Effector memory CD4-positive, alpha-beta T cell (primary cell): ENCODE measurements around the gene HADHA.
"Not testable (repeated sequence)": the region's sequence is repeated elsewhere in the genome, so short reads cannot be mapped to it uniquely, and the experiment has no call there.

Source experiments
- DNase-seq, 3 donors: peaks; one replicate each; pipeline ENCODE4 v3.0.0-alpha.2; 2020
- H3K27ac ChIP-seq: 2 replicates; pipeline ENCODE4 v1.7.0; 2013; ENCODE audit warnings: mild to moderate bottlenecking, low read length, moderate library complexity; ENCODE audit not compliant: insufficient read depth, poor library complexity, severe bottlenecking
- H3K27me3 ChIP-seq: replicated peaks from 2 replicates; pipeline ENCODE4 v1.7.0; 2013; ENCODE audit warnings: mild to moderate bottlenecking, low read length; ENCODE audit not compliant: insufficient read depth, control insufficient read depth, poor library complexity, severe bottlenecking
- H3K36me3 ChIP-seq: 2 replicates; pipeline ENCODE4 v1.7.0; 2013; ENCODE audit warnings: mild to moderate bottlenecking, low read length, moderate library complexity; ENCODE audit not compliant: control insufficient read depth, insufficient read depth
- H3K4me1 ChIP-seq: 2 replicates; pipeline ENCODE4 v1.7.0; 2013; ENCODE audit warnings: low read length, mild to moderate bottlenecking; ENCODE audit not compliant: control insufficient read depth, insufficient read depth, poor library complexity, severe bottlenecking
- H3K4me3 ChIP-seq: 2 replicates; pipeline ENCODE4 v1.7.0; 2013; ENCODE audit warnings: low read length, low read depth, mild to moderate bottlenecking; ENCODE audit not compliant: insufficient read depth, poor library complexity, severe bottlenecking
- H3K9me3 ChIP-seq: 2 replicates; pipeline ENCODE4 v1.7.0; 2013; ENCODE audit warnings: mild to moderate bottlenecking, low read length, moderate library complexity; ENCODE audit not compliant: control insufficient read depth

HADHA gene

DNA sequence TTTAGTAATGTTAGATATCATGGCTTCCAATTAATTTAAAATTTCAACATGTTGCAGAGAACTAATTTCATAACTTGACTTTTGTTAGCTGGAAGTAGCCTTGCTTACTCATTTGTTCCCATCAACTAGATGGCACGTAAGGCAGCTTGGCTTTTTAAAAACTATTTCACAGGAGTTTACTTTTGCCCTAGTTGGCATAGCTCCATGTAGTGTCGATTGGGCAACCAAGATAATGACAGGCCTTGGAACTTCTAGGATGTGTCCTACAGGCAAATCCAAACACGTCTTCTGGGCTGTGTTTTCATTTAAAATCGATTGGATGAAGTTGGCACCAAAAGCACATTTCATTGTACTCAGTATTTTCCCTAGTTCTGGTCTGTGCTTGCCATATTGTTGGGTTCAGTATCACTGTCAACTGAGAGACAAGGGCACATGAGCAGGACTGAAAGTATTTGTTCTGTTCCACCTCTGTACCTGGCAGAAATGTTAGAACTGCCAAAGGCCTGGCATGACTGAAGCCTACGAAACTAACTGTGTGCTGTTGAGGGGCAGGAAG, 29.7 kb upstream of the HADHA start:
- Histone ChIP-seq H3K27me3 (no peaks in the 10 kb centered on the region), H3K4me3 (no peak overlapping the region), H3K4me1 (no peaks in the 10 kb centered on the region), H3K9me3 (no peaks in the 10 kb centered on the region), H3K27ac (no peak overlapping the region), H3K36me3 (peaks cover 35% of the 10 kb centered on the region)
- DNase-seq = no peak

DNA sequence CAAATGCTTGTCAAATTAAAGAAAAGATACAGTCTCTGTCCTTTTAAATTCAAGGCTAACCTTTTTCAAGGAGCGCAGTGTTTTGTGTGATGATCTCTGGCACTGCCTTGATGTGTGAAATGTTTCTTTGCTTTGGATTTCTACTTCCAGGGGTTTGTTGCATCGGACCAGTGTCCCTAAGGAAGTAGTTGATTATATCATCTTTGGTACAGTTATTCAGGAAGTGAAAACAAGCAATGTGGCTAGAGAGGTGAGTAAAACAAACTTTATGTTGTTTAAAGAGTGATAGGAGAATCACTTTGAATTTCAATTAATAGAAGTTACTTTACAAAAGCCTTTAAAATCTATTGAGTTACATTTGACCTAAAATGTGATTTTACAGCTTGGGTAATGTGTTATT, 29.1 kb upstream of the HADHA start:
- DNase-seq = no peak
- H3K27ac ChIP-seq = no peak overlapping the region
- peaks cover 28% of the 10 kb centered on the region for H3K36me3 ChIP-seq
- H3K4me3 ChIP-seq = no peak overlapping the region
- H3K27me3 ChIP-seq = no peaks in the 10 kb centered on the region
- no peaks in the 10 kb centered on the region for H3K4me1 ChIP-seq
- no peaks in the 10 kb centered on the region for H3K9me3 ChIP-seq

DNA sequence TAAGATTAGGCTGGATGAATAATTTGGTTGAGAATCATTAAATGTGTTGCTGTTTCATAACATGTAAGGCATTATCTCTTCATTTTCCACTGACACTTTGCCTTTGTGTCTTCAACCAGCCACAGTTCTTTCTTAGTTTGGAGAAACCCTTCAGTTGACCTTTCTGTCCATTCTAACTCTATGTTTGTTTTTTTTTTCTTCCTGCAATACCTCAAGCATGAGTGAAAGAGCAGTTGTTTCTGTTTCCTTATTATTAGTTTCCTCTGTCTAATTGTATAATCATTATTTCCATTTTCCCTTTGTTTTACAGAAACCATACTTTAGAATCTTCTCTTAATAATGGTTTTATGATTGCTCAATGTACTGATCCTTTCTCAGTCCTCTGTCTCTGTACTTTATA, 25.9 kb upstream of the HADHA start:
- Histone ChIP-seq H3K4me3 (no peak overlapping the region), H3K4me1 (no peaks in the 10 kb centered on the region)
- no peak for DNase-seq

DNA sequence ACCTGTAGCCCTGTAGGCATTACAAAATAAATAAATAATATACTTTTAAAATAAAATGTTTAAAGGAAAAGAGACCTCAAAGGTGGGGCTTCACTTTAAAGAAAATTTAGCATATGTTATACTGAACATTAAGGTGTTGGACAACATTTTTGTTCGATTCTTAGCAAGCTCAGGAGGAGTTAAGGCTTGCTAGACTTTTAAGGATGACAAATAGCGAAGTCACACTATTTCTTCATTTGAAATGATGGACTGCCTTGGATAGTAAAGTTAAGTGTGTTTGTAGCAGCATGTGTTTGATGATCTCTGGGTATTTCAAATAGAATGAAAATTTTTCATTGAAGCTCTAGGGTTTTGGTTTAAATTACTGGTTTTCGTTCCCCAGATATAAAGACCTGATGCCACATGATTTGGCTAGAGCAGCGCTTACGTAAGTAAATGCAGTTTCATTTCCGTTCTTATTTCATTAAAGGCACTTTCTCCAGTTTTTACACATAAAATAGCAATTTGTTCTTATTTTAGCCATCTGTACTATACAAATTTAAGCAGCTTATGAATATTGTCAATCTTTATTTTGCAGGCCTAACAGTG, 25.2 kb upstream of the HADHA start:
- Histone ChIP-seq H3K4me3 (no peak overlapping the region), H3K4me1 (no peaks in the 10 kb centered on the region), H3K27ac (no peak overlapping the region), H3K27me3 (no peaks in the 10 kb centered on the region), H3K9me3 (no peaks in the 10 kb centered on the region), H3K36me3 (peaks cover 10% of the 10 kb centered on the region)
- DNase-seq = no peak

More for the DNA sequence above, 25.9 kb upstream of the HADHA start:
- peaks cover 12% of the 10 kb centered on the region for H3K36me3 ChIP-seq
- no peaks in the 10 kb centered on the region for H3K9me3 ChIP-seq
- no peak overlapping the region for H3K27ac ChIP-seq
- no peaks in the 10 kb centered on the region for H3K27me3 ChIP-seq

DNA sequence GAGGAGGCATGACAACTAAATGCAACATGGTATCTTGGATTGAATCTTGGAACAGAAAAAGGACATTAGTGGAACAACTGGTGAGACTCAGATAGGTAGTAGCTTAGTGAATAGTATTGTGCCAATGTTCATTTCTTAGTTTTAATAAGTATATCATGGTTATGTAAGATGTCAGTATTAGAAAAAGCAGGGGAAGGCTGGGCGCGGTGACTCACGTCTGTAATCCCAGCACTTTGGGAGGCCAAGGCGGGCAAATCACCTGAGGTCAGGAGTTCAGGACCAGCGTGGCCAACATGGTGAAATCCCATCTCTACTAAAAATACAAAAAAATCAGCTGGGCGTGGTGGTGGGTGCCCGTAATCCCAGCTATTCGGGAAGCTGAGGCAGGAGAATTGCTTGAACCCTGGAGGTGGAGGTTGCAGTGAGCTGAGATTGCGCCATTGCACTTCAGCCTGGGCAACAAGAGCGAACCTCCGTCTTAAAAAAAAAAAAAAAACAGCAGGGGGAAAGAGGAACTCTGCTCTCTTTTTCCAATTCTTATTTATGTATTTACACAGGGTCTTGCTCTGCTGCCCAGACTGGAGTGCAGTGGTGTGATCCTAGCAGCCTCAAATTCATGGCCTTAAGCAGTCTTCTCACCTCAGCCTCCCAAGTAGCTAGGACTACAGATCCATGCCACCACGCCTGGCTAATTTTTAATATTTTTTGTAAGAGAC, 24.4 kb upstream of the HADHA start:
- not testable (repeated sequence) for H3K4me3 ChIP-seq, DNase-seq, H3K27me3 ChIP-seq, H3K27ac ChIP-seq, H3K9me3 ChIP-seq, H3K4me1 ChIP-seq
- peaks cover 10% of the 10 kb centered on the region for H3K36me3 ChIP-seq

DNA sequence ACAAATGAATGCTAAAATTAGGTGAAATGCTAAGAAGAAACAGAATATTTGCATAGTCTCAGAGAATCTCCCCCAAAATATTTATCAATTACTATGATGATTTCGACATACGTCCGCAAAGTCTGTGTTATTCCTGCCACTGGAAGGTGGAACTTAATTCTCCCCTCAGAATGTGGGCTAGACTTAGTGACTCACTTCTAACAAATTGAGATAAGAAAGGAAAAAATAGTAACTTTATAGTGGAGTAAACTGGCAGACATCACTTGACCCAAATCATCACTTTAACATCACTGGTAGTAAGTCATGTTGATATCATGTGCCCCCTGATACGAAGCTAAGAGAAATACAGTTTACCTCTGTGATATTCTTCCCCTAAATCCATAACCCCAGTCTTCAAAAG, 23.8 kb upstream of the HADHA start:
- no peak overlapping the region for H3K4me3 ChIP-seq
- no peak for DNase-seq
- no peaks in the 10 kb centered on the region for H3K27me3 ChIP-seq
- no peaks in the 10 kb centered on the region for H3K9me3 ChIP-seq
- H3K36me3 ChIP-seq = peaks cover 6% of the 10 kb centered on the region
- no peaks in the 10 kb centered on the region for H3K4me1 ChIP-seq
- no peak overlapping the region for H3K27ac ChIP-seq

DNA sequence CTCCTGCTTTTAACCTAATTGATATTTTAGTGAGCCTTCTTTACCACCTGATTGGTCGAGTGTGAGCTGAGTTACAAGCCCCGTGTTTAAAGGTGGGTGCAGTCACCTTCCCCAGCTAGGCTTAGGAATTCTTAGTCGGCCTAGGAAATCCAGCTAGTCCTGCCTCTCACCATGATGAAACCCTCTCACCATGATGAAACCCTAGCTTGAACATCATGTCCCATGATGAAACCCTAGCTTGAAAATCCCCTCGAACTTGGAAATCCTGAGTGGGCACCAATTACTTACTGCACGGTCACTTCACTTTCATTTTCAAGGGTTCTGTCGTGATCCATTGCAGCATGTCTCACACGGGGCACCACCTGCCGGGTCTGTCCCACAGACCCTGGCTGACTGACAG, 14.4 kb upstream of the HADHA start:
- H3K36me3 ChIP-seq = peaks cover 35% of the 10 kb centered on the region

DNA sequence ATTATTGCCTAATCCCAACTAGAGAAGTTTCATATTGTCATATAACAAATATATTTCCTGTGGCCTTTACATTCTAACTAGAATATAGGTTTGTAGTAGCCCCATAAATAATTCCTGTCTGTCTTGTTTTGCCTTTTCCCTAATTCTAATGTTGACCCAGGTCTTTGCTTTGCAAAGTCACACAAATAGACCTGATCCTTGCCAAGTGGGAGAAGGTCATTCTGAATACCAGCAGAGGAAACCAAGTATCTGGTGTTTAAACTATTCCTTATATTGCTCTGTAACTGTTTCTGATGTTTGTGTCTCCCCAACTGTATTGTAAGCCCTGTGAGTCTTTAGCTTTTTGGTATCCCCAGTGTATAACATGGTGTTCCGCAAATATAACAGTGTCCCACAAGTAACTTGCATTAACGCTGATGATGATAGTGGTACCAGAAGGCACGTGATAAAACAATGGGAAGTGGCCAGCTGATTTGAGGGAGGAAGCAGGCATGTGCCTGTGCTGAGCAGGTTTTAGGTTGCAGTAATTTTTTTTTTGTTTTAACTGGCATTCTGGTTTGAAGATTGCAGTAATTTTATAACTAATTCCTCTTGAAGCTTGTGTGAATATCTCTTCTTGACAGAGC, 11.4 kb upstream of the HADHA start:
- Histone ChIP-seq H3K4me3 (no peak overlapping the region), H3K27ac (no peak overlapping the region), H3K4me1 (peaks cover 3% of the 10 kb centered on the region), H3K9me3 (no peaks in the 10 kb centered on the region), H3K27me3 (no peaks in the 10 kb centered on the region), H3K36me3 (peaks cover 24% of the 10 kb centered on the region)
- no peak for DNase-seq

More for the DNA sequence above, 14.4 kb upstream of the HADHA start:
- H3K27me3 ChIP-seq, H3K9me3 ChIP-seq, H3K4me1 ChIP-seq, H3K27ac ChIP-seq, DNase-seq, H3K4me3 ChIP-seq: not testable (repeated sequence)

DNA sequence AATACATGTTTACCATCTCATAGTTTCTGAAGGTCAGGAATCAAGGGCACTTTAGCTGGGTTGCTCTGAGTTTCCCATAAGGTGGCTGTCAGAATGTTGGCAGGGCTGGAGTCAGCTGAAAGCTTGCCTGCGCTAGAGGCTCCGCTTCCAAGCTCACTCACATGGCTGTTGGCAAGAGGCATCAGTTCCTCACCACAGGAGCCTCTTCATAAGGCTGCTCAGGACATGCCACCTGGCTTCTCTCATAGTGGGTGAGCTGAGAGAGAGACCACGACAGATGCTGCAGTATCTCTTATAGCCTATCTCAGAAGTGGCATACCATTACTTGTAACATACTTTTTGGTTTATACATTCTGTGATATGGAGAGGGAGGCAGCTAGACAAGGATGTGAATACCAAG, 7.5 kb upstream of the HADHA start:
- DNase-seq = no peak
- no peak overlapping the region for H3K27ac ChIP-seq
- no peak overlapping the region for H3K4me3 ChIP-seq
- peaks cover 3% of the 10 kb centered on the region for H3K4me1 ChIP-seq
- H3K9me3 ChIP-seq = no peaks in the 10 kb centered on the region
- peaks cover 7% of the 10 kb centered on the region for H3K36me3 ChIP-seq
- no peaks in the 10 kb centered on the region for H3K27me3 ChIP-seq

DNA sequence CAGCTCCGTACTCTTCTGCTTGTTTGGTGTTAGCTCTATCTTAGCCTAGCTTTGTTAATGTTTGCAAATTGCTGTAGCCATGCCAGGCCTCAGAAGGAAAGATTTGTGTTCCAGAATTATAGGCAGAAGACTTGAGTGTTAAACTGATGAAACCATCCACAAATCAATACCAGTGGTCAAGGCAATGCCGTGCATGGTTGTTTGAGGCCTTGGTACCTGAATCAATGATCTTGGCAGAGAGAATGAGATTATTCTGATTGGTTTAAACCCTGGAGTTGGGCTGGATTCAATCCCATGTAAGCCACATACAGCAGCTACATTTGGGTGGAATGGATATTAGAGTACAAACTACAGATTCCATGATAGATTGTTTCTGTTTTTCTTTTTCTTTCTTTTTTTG, 5.2 kb upstream of the HADHA start:
- Histone ChIP-seq H3K4me1 (peaks cover 11% of the 10 kb centered on the region), H3K27ac (no peak overlapping the region), H3K4me3 (no peak overlapping the region), H3K36me3 (no peaks in the 10 kb centered on the region), H3K27me3 (no peaks in the 10 kb centered on the region), H3K9me3 (no peaks in the 10 kb centered on the region)
- no peak for DNase-seq
